Measurements from ENCODE around the gene ITGAD.

GRCh38 chr16:31386157-31386984 lies 6.8 kb upstream of the ITGAD start:
- TF ChIP-seq CTCF (conservative IDR thresholded peaks at IDR 0.05; ENCODE audit: low read depth in 2 of 2) (no peak), REST (IDR thresholded peaks at IDR 0.05; ENCODE audit: unreplicated experiment) (no peak), CREB1 (CRISPR knock-in tag; IDR thresholded peaks at IDR 0.05; ENCODE audit: low read depth) (no peak), EZH2phosphoT487 (IDR thresholded peaks at IDR 0.05; ENCODE audit: unreplicated experiment) (no peak), EZH2 (IDR thresholded peaks at IDR 0.05; ENCODE audit: low read depth, unreplicated experiment) (no peak), POLR2AphosphoS5 (IDR thresholded peaks at IDR 0.05; ENCODE audit: low read depth) (no peak), ZNF331 (CRISPR knock-in tag; IDR thresholded peaks at IDR 0.05; ENCODE audit: low read depth) (no peak), ETS1 (IDR thresholded peaks at IDR 0.05) (no peak), JUNB (IDR thresholded peaks at IDR 0.05; ENCODE audit: unreplicated experiment) (no peak), NANOG (IDR thresholded peaks at IDR 0.05; ENCODE audit: borderline replicate concordance) (no peak), ZNF114 (CRISPR knock-in tag; IDR thresholded peaks at IDR 0.05) (no peak)

All from GM23338 (cell line).